ENCODE results near the gene GHR.
A peak's percentile ranks its signal among the peaks of the same experiment; 100 is the strongest.
"Not testable (repeated sequence)": the region's sequence is repeated elsewhere in the genome, so short reads cannot be mapped to it uniquely, and the experiment has no call there.

The GHR gene

DNA sequence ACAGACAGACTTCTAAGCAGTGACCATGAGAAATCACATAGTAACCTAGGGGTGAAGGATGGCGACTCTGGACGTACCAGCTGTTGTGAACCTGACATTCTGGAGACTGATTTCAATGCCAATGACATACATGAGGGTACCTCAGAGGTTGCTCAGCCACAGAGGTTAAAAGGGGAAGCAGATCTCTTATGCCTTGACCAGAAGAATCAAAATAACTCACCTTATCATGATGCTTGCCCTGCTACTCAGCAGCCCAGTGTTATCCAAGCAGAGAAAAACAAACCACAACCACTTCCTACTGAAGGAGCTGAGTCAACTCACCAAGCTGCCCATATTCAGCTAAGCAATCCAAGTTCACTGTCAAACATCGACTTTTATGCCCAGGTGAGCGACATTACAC lies 295.4 kb downstream of the GHR start:
- no peak for DNase-seq (ENCODE audit: low spot score)

DNA sequence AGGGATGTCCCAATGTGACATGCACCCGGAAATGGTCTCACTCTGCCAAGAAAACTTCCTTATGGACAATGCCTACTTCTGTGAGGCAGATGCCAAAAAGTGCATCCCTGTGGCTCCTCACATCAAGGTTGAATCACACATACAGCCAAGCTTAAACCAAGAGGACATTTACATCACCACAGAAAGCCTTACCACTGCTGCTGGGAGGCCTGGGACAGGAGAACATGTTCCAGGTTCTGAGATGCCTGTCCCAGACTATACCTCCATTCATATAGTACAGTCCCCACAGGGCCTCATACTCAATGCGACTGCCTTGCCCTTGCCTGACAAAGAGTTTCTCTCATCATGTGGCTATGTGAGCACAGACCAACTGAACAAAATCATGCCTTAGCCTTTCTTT lies 295.8 kb downstream of the GHR start:
- DNase-seq (ENCODE audit: low spot score) = no peak

DNA sequence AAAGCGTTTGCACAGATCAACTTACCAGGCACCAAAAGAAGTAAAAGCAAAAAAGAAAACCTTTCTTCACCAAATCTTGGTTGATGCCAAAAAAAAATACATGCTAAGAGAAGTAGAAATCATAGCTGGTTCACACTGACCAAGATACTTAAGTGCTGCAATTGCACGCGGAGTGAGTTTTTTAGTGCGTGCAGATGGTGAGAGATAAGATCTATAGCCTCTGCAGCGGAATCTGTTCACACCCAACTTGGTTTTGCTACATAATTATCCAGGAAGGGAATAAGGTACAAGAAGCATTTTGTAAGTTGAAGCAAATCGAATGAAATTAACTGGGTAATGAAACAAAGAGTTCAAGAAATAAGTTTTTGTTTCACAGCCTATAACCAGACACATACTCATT lies 297.0 kb downstream of the GHR start:
- DNase-seq (ENCODE audit: low spot score) = no peak

DNA sequence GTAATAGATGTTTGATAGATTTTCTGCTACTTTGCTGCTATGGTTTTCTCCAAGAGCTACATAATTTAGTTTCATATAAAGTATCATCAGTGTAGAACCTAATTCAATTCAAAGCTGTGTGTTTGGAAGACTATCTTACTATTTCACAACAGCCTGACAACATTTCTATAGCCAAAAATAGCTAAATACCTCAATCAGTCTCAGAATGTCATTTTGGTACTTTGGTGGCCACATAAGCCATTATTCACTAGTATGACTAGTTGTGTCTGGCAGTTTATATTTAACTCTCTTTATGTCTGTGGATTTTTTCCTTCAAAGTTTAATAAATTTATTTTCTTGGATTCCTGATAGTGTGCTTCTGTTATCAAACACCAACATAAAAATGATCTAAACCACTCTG lies 298.2 kb downstream of the GHR start:
- no peak for DNase-seq (ENCODE audit: low spot score)

DNA sequence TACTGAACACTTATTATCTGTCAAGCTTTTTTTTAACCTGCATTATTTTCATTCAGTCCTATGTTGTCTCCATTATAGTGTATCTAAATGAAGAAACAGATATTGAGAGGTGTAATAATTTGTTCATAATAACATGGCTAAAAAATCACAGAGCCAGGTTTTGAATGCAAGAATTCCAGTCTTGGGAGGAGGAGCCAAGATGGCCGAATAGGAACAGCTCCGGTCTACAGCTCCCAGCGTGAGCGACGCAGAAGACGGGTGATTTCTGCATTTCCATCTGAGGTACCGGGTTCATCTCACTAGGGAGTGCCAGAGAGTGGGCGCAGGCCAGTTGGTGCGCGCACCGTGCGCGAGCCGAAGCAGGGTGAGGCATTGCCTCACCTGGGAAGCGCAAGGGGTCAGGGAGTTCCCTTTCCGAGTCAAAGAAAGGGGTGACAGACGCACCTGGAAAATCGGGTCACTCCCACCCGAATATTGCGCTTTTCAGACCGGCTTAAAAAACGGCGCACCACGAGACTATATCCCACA lies 311.4 kb downstream of the GHR start:
- not testable (repeated sequence) for DNase-seq (ENCODE audit: low spot score)

DNA sequence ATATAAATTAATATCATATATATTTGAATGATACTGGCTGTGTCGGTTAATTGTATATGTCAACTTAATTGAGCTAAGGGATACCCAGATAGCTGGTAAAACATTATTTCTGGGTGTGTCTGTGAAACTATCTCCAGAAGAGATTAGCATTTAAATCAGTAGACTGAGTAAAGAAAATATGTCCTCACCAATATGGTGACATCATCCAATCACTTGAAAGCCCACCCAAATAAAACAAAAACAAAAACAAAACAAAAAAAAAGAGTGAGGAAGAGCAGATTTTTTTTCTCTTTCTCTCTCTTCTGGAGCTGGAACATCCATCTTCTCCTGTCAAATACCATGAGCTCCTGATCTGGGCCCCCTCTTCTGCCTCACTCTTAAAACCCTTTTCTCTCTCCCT lies 317.7 kb downstream of the GHR start:
- DNase-seq (ENCODE audit: low spot score) = no peak

DNA sequence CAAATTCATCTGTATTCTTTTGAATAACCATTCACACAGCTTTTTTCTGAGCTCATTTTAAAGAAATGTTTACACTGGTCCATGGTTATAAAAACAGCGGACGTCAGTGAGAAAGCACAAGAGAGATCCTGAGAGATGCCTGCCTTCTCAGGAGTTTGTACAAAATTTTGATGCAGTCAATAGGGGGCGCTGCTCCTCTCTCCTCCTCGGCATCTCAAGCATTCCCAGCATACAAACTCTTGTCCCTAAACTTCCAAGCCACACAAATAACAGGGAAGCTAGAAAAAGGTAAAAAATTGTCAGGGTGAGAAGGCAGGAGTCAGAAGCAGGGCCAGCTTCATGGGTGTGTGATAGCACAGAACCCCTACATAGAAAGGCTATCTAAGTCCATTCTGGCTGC lies 322.2 kb downstream of the GHR start:
- DNase-seq (ENCODE audit: low spot score) = no peak

DNA sequence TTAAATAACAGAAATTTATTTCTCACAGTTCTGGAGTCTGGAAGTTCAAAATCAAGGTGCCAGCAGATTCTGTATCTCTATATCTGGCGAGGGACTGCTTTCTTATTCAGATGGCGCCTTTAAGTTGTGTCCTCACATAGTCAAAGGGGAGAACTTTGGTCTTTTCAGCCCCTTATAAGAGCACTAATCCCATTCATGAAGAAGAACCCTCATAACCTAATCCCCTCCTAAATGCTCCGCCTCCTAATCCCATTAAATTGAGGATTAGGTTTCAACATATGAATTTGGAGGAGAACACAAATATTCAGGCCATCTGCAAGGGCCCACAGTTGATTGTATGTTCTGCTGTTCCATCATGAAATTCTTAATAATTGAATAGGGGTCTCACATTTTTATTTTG lies 322.6 kb downstream of the GHR start:
- no peak for DNase-seq (ENCODE audit: low spot score)

DNA sequence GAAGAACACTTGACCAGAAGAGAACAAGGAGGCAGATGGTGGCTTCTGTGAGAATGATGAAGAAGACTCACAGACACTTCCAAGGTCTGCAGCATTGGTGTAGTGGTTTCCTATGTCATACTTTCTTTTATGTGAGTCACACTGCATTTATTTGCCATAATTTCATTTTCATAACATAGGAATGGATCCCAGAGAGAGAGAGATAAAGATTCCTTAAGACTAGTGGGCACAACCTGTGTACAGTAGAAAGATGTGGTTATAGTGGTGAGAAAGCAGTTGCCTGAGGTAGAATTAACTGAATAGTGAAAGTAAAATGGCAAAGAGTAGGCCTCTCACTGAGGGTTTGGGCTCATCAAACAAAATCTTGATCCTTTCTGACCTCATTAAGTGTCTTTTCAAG lies 325.8 kb downstream of the GHR start:
- DNase-seq (ENCODE audit: low spot score) = no peak

DNA sequence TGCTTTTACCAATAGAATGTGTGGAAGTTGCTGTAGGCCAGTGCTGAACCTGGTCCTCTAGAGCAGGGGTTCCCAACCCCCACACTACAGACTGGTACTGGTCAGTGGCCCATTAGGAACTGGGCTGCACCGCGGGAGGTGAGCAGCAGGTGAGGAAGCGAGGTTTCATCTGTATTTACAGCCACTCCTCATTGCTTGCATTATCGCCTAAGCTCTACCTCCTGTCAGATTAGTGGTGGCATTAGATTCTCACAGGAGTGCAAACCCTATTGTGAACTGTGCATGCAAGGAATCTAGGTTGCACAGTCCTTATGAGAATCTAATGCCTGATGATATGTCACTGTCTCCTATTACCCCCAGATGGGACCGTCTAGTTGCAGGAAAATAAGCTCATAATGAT lies 327.3 kb downstream of the GHR start:
- DNase-seq (ENCODE audit: low spot score) = no peak

DNA sequence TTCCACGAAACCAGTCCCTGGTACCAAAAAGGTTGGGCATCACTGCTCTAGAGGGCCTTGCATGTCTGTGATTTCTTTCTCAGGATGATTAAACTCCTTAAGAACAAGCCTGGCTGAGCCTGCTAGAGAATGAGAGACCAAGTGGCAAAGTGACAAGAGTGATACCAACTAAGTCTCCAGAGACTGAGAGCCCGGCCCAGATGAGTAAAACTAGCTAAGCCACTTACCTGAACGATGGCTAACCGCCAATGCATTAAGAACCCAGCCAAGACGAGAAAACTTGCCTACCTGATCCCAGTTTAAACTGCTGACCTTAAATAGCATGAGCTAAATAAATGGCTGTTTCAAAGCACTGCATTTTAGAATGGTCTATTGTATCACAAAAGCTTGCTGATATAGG lies 327.8 kb downstream of the GHR start:
- no peak for DNase-seq (ENCODE audit: low spot score)

DNA sequence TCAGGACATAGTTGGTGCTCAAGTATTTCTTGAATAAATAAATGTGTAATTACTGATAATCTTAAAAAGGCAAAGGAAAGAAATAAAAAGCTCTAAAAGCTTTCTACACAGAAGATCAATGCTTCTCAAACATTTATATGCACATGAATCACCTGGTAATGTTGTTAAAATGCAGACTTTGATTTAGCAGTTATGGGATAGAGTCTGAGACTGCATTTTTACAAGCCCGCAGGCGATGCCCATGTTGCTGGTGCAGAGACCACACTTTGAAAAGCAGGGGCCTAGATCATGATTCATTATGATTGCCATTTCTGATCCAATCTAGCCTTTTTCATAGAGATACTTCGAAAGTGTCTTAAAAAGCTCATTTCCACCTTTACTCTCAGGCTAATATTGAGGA lies 329.9 kb downstream of the GHR start:
- DNase-seq (ENCODE audit: low spot score) = no peak

DNA sequence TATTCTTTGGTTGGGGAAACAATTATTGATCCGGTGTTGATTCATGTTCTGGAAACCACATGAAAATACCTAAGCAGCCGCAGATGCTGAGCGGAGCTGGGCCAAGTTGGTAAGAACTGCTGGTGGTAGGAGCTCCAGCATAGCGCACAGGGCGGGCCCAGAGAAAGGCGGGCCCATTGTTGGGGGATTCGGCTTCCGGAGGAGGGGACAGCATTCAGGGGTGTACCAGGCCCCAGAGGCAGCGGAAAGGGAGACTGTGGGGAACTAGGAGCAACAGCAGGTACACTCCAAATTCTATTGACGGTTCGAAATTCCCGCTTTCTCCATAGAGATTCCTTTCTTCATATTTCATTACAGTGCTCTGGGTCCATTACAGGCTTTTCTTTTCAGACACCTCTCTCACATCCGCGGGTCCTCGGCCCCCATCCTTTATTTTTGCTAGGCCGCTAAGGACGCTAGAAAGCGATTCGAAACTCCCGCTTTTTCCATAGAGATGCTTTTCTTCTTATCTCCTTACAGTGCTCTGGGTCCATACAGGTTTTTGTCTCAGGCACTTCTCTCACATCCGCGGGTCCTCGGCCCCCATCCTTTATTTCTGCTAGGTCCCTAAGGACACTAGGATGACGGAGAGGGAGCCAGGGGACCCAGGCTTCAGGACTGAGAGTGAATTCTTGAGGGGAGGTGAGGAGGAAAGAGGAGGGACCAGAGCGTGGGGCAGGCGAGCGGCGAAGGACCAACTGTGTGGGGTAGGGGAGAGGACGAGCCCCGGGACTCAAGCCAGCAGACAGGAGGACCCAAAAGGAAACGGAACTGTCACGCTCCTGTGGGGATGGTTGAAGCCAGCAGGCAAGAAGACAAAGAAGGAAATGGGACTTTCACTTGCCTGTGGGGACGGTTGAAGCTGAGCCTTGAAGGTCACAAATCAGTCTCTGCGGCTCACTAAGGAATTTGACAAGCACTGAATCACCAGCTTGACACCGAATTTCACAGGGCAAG lies 333.7 kb downstream of the GHR start, which contains the start of gene CCDC152:
Gene CCDC152, plus strand, starts transcription at position 213 of the 996 bp plus-strand sequence. CDS start 2,304 bp downstream, outside the sequence.
- DNase-seq (ENCODE audit: low spot score) = peak; percentile 66

DNA sequence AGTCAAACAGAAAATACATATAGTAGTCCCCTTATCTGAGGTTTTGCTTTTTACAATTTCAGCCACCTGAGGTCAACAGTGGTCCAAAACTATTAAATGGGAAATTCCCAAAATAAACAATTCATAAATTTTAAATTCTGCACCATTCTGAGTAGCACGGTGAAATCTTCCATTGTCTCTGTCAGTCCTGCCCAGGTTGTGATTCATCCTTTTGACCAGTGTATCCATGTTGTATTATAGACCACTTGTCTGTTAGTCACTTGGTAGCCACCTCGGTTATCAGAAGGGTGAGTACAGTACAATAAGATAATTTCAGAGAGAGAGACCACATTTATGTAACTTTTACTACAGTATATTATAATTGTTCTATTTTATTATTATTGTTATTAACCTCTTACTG lies 336.2 kb downstream of the GHR start:
- no peak for DNase-seq (ENCODE audit: low spot score)

DNA sequence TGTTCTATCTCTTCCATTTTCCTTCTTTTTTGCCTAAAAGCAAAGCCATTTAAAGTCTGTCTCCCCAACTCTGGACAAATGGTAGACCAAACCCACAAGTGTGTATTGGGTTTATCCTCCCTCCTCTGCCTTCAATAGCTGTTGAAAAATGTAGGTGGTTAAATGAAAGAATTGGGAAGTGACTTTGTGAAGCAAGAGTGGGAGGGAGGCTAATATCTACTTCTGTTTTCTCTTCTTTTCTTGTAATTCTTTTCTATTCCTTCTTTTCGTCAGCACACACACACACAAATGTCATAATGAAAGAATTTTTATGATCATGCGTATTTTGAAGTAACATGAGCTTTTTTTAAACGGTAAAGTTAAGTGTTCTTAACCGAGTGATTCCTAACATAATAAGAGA lies 337.2 kb downstream of the GHR start:
- DNase-seq (ENCODE audit: low spot score) = no peak

DNA sequence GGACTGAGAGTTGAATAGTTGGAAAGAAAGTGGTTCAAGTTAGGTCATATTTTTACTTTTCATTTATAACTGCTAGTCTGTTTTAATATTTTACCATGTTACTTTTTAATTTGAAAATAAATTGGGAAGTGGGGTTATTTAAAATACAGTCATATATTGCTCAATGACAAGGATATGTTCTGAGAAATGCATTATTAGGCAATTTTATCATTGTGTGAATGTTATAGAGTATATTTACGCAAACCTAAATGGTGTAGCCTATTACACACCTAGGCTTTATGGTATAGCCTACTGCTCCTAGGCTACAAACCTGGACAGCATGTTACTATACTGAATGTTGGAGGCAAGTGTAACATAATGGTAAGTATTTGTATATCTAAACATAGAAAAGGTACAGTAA lies 338.6 kb downstream of the GHR start:
- no peak for DNase-seq (ENCODE audit: low spot score)

DNA sequence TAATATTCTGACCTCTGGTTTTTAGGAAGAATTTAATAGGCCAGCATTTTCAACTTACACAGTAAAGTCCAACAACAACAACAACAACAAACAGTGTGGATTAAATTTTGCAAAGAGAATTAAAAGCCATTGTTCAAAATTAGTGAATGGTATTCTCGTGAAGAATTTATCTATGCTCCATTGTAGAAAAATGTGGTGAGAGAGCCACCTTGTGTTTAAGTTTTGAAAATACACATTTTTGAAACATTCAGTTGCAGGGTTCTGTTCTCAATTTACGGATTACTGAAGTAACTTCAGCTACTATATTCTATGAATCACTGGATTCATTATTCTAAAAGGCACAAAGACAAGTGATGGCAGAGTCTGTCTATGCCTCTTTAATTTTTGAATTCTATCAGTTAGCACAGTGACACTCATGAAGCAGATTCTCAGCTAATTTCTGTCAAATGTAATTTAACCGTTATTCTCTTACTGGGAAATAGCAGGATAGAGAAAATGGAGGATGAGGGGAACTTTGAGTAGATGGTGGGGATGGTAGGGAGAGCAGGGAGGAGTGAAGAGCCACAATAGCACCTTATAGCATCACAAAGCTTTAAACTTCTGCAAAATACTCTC lies 344.4 kb downstream of the GHR start:
- no peak for DNase-seq (ENCODE audit: low spot score)

DNA sequence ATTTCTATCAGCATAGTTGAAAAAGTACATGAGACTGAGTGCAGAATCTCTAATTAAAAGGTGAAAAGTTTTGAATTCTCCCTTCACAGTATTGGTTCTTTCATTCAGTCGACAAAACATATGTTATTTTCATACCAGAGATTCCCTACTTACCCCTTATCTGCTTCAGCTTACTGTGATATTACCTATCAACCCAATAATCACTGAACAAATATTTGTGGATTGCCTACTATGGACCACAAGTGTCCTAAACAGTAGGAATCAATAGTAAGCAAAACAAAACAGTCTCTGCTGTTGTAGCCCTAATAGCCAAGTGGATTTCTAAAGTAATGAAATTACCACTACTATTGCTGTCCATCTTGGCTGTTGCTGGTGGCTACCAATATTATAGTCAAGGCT lies 344.9 kb downstream of the GHR start:
- DNase-seq (ENCODE audit: low spot score) = no peak

DNA sequence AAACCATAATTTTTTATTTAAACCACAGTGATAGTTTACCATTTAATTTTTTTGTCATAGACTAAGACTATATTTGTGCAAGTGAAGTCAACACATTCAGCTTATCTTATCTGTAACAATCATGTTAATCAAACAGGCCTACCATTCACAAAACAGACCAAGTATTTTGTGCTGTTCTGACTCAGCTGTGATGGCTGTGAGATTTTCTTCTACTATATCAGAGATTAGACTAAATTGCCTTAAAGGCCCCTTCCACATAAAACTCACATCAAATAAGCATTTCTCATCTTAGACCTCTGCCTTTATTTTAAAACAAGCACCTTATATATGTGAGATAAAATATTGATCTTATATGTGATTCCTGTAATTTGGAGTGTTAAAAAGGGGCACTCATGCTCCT lies 346.8 kb downstream of the GHR start:
- DNase-seq (ENCODE audit: low spot score) = no peak

All from left forelimb (tissue), 1 donor.